Activated T-helper 1 cell treated with anti-CD3 and anti-CD28 coated beads, Interleukin-12 subunit alpha, Interleukin-12 subunit beta, Interleukin-2, Interleukin-4 antibody, amounts not matched to agents 30 ng/mL and 10 ng/mL and 1 ng/mL, durations not matched to agents 14 hours and 24 hours and 36 hours (primary cell): Measurements from ENCODE around the gene CERS1. TPM values are rescaled to one million over a fixed set of nuclear protein-coding genes. Genes with fewer than 3 reads are reported as not detected.
A peak's percentile ranks its signal among the peaks of the same experiment; 100 is the strongest.

Experiments
- DNase-seq: peaks from one replicate; pipeline ENCODE4 v3.0.0; 2021; ENCODE audit warnings: low spot score
- H3K27ac Mint-ChIP-seq: one replicate; pipeline ENCODE4 v1.8.0; 2021; ENCODE audit warnings: mild to moderate bottlenecking, mixed read lengths
- H3K27me3 Mint-ChIP-seq: one replicate; pipeline ENCODE4 v1.8.0; 2022; ENCODE audit warnings: mild to moderate bottlenecking, moderate library complexity, mixed read lengths; ENCODE audit not compliant: insufficient read depth
- H3K36me3 Mint-ChIP-seq: one replicate; pipeline ENCODE4 v1.8.0; 2021; ENCODE audit warnings: low read depth, mixed read lengths
- H3K4me1 Mint-ChIP-seq: one replicate; pipeline ENCODE4 v1.8.0; 2021; ENCODE audit warnings: low read depth, mixed read lengths
- H3K4me3 Mint-ChIP-seq: one replicate; pipeline ENCODE4 v1.8.0; 2021; ENCODE audit warnings: mild to moderate bottlenecking, moderate library complexity, mixed read lengths
- H3K9me3 Mint-ChIP-seq: one replicate; pipeline ENCODE4 v1.8.0; 2021; ENCODE audit warnings: mixed read lengths
- intact Hi-C: fragments of 100-400 bp; cut with micrococcal nuclease; formaldehyde crosslinking; loops from one replicate; pipeline ENCODE4 v1.15.1; 2024
- total RNA-seq: library from RNA; stranded (reverse); gene quantifications from 2 replicates; pipeline ENCODE4 v1.2.3, GENCODE V29; 2022

The CERS1 gene
- total RNA-seq, 1 donor from 2014 or later, result not detected

DNA sequence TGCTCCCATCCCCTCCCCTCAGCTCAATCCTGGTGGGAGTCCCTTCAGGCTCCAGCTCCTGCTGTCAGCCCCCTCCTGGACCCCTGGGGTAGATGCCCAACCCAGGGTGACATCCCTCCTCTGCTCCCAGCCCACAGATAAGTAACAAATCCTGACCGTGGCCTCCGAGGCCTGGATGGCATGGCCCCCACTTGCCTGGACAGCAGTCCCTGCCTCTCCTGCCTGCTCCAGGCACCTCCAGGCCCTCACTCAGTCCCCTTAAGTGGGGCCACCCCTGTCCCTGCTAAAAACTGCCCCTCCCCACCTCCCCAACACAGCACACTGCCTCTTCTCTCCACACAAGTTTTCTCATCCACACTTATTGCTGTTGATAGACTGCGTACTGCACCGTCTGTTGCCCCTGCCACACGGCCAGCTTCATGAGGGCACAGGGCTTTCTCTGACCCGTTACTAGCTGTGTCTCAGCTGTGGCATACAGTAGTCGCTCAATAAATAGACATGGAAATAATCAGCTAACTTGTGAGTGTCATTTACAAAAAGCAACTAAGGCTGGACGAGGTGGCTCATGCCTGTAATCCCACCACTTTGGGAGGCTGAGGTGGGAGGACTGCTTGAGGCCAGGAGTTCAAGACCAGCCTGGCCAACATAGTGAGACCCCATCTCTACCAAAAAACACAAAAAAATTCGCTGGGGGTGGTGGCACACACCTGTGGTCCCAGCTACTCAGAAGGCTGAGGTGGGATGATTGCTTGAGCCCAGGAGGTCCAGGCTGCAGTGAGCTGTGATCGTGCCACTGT lies 5.8 kb downstream of the CERS1 start:
- H3K36me3 Mint-ChIP-seq, result no peaks in the 10 kb centered on the region
- H3K27ac Mint-ChIP-seq, result no peak overlapping the region
- no peak overlapping the region for H3K4me3 Mint-ChIP-seq
- H3K9me3 Mint-ChIP-seq, result no peaks in the 10 kb centered on the region
- intact Hi-C loops, result no loop called here
- DNase-seq, result no peak
- no peaks in the 10 kb centered on the region for H3K4me1 Mint-ChIP-seq
- peaks cover 5% of the 10 kb centered on the region for H3K27me3 Mint-ChIP-seq

DNA sequence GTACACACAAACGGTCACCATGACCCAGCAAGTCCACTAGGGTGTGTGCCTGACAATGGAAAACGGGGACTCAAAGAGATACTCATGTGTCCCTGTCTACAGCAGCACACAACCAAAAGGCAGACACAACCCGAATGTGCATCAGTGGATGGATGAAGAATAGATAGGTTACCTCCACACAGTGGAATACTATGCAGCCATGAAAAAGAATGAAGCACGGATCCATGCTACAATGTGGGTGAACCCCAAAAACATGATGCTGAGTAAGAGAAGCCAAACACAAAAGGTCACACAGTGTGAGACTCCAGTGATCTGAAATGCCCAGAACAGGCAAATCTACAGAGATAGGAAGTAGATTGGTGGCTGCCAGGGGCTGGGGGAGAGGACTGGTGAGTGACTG lies 9.0 kb downstream of the CERS1 start:
- no peak for DNase-seq
- no peaks in the 10 kb centered on the region for H3K4me1 Mint-ChIP-seq
- H3K36me3 Mint-ChIP-seq, result no peaks in the 10 kb centered on the region
- intact Hi-C loops, result no loop called here
- H3K4me3 Mint-ChIP-seq, result no peak overlapping the region
- H3K27me3 Mint-ChIP-seq, result no peaks in the 10 kb centered on the region
- no peak overlapping the region for H3K27ac Mint-ChIP-seq
- no peaks in the 10 kb centered on the region for H3K9me3 Mint-ChIP-seq

DNA sequence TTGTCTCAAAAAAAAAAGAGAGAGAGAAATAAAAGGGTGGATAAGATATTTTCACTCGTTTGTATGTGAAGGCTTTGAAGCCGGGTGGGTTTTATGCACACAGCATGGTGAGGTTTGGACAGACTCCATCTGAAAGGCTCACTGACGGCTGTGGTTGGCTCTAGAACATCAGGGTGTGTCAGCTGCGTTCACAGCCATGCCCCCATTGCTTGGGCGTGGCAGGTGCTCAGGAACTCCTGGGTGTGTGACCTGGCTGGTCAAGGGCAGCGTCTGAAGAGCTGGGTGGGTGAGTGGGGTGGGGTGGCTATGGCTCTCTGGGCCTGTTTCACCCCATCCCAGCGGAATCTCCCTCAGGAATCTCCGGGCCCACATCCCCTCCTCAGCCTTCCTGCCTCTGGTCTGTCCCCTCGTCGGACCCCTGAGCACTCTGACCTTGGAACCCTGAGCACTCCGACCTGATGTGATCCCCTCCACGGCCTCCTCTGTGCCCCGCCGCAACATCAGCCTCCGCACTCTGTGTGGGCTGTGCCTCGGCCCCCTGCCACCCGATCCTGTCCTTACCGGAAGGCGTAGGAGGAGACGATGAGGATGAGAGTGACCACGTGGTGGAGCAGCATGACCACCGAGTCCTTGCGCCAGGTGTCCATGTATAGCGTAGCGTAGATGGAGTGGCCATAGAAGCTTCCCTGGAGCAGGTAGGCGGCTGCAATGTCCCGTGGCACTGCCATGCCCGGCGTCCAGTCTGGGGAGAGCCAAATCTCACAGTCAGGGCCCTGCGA lies 12.2 kb downstream of the CERS1 start:
- no peak overlapping the region for H3K27ac Mint-ChIP-seq
- H3K27me3 Mint-ChIP-seq, result no peaks in the 10 kb centered on the region
- DNase-seq, result no peak
- no peaks in the 10 kb centered on the region for H3K4me1 Mint-ChIP-seq
- H3K9me3 Mint-ChIP-seq, result no peaks in the 10 kb centered on the region
- H3K36me3 Mint-ChIP-seq, result no peaks in the 10 kb centered on the region
- H3K4me3 Mint-ChIP-seq, result no peak overlapping the region
- intact Hi-C loops, result no loop called here

DNA sequence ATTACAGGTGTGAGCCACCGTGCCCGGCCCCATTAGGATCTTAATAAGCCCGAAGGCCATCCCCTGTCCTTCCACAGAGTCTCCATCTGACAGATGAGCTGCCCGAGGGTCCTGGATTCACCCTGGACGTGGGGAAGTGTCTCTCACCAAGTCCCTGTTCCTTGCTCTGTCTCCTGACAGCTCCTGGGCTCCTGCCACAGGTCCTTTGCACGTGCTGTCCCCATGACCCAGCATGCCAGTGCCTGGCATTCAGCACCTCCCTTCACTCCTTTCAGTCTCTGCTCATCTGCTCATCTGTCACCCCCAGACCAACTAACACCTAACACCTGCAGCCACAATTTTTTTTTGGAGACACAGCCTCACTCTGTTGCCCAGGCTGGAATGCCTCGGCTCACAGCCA lies 14.5 kb downstream of the CERS1 start:
- intact Hi-C loops, result no loop called here
- Mint-ChIP-seq H3K4me3 (no peak overlapping the region), H3K4me1 (no peaks in the 10 kb centered on the region), H3K27ac (no peak overlapping the region), H3K27me3 (no peaks in the 10 kb centered on the region), H3K36me3 (no peaks in the 10 kb centered on the region), H3K9me3 (no peaks in the 10 kb centered on the region)
- DNase-seq, result no peak

DNA sequence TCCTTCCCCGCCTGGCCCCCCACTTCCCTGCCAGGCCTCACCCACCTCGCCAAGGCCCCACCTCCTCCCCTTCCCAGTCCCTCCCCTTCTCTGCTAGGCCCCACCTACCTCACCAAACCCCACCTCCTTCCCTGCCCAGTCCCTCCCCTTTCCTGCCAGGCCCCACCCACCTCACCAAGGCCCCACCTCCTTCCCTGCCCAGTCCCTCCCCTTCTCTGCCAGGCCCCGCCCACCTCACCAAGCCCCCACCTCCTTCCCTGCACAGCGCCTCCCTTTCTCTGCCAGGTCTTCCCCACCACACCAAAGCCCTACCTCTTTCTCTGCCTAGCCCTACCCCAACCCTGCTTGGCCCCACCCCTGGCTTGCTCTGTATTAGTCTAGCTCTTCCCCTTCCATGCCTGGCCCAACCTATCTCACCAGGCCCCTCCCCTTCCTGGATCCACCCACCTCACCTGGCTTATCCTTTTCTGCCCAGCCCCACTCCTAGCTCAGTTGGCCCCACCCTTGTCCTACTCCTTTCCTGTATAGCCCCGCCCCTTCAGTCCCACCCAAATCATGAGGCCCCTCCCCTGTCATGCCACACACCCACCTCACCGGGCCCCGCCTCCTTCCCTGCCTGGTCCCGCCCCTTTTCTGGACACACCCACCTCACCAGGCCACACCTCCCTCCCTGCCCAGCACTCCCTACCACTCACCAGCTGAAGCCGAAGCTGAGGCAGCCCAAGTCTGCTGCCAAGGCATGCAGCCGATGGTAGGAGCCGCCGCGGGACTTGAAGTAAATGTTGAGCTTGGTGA lies 16.2 kb downstream of the CERS1 start:
- intact Hi-C loops, result loop anchor here (1.0 kb wide), 1 partner anchor 53 kb away; no protein-coding TSS in a partner anchor
- no peak overlapping the region for H3K27ac Mint-ChIP-seq
- no peak overlapping the region for H3K4me3 Mint-ChIP-seq
- no peaks in the 10 kb centered on the region for H3K27me3 Mint-ChIP-seq
- DNase-seq, result peak; percentile 5
- no peaks in the 10 kb centered on the region for H3K36me3 Mint-ChIP-seq
- H3K4me1 Mint-ChIP-seq, result no peaks in the 10 kb centered on the region
- no peaks in the 10 kb centered on the region for H3K9me3 Mint-ChIP-seq

DNA sequence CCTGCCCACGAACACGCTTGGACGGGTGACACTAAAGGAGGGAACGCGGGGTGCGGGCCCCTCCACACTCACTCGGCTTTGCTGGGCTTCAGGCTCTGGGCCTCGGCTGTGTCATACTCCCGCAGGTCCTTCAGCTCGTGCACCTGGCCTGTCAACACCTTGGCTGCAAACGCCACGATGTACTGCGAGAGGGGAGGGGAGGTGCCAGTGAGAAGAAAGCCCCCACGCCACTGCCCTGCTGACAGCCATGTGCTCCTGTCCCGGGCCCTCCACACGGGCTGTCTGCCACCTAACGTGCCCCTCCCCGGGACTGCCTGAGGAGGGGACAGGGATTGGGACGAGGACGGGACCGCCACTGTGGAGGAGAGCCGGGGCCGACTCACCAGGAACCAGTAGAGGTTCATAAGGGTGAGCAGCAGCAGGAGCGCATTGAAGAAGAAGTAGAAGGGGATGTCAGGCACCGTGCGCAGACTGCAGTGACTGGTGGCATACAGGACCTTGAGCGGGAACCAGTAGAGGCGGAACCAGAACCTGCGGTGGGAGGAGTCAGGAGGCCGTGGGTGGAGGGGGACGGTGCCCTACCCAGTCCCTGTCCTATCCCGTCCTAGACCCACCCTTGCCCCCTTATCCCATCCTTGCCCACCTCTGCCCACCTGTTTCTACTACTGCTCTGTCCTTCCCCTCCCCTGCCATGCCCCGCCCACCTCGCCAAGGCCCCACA lies 16.9 kb downstream of the CERS1 start:
- Mint-ChIP-seq H3K4me3 (no peak overlapping the region), H3K36me3 (no peaks in the 10 kb centered on the region)

DNA sequence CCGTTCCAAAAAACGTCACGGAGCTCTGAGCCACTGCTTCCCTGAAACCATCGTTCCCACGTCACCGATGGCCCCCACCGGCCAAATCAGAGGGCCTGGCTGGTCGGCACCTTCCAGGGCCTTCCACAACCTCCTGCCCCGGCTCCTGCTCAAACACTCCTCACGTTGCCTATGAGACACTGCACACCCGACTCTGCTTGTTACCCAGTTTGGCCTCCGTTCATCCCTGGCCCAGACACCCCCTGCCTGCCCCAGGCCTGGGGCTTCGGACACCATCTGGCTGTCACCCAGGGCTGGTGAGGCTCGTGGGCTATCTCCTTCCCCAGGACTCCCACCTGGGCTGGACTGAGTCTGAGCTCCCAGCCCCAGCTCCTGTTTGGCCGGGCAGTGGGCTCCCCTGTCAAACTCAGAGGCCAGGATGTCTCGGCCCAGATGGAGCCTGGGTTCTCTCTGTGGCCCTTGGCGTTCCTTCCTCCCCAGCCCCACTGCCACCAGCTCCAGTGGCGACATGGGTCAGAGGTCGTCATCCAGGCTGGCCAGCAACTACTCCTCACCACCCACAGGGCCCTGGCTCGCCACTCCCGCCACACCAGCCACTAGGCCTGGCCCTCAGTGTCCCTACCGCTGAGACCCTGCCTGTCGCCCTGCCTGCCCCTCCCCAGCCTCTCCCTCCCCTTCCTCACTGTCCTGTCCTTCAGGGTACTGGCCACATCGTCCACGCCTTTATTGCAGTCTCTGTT lies 17.7 kb downstream of the CERS1 start:
- intact Hi-C loops, result no loop called here
- H3K4me3 Mint-ChIP-seq, result no peak overlapping the region
- H3K27ac Mint-ChIP-seq, result no peak overlapping the region
- H3K9me3 Mint-ChIP-seq, result no peaks in the 10 kb centered on the region
- no peak for DNase-seq
- no peaks in the 10 kb centered on the region for H3K4me1 Mint-ChIP-seq
- H3K27me3 Mint-ChIP-seq, result no peaks in the 10 kb centered on the region
- no peaks in the 10 kb centered on the region for H3K36me3 Mint-ChIP-seq

More for the DNA sequence above, 16.9 kb downstream of the CERS1 start:
- H3K27me3 Mint-ChIP-seq, result no peaks in the 10 kb centered on the region
- no peak overlapping the region for H3K27ac Mint-ChIP-seq
- H3K9me3 Mint-ChIP-seq, result no peaks in the 10 kb centered on the region
- intact Hi-C loops, result loop anchor here (1.0 kb wide), 1 partner anchor 53 kb away; no protein-coding TSS in a partner anchor
- no peak for DNase-seq
- no peaks in the 10 kb centered on the region for H3K4me1 Mint-ChIP-seq

DNA sequence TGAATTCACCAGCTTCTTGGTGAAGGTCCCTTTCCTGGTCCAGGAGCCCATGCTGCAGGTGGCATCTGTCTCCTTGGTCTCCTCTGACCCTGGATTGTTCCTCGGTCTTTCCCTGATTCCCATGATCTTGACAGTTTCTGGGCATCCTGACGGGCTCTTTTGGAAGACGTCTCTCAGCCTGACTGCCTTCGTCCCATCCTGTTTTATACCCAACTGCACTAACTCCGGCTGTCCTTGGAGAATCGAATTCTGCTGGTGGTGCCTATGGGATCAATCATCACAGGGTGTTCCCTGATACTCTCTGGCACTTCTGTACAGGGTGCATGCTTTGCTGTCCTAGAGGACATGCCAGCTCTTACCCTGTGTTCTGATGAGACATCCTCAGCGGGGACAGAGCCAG lies 19.1 kb downstream of the CERS1 start:
- peaks cover under 1% of the 10 kb centered on the region for H3K4me1 Mint-ChIP-seq
- intact Hi-C loops, result no loop called here
- no peak overlapping the region for H3K27ac Mint-ChIP-seq
- H3K9me3 Mint-ChIP-seq, result no peaks in the 10 kb centered on the region
- DNase-seq, result no peak
- H3K4me3 Mint-ChIP-seq, result no peak overlapping the region
- no peaks in the 10 kb centered on the region for H3K36me3 Mint-ChIP-seq
- no peaks in the 10 kb centered on the region for H3K27me3 Mint-ChIP-seq

DNA sequence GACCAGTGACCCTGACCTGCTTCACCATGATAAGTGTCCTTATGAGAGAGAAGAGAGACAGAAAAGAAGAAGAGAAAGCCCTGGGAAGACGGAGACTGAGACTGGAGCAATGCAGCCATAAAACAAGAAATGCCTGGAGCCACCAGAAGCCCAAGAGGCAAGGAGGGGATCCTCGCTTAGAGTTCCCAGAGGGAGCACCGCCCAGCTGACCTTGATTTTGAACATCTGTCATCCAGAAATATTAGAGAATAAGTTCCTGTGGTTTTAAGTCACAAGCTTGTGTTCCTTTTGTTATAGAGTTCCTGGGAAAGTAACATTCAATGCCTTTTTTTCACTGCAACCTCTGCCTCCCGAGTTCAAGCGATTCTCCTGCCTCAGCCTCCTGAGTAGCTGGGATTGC lies 20.2 kb downstream of the CERS1 start:
- H3K4me1 Mint-ChIP-seq, result peaks cover 5% of the 10 kb centered on the region
- peaks cover 3% of the 10 kb centered on the region for H3K27me3 Mint-ChIP-seq
- intact Hi-C loops, result no loop called here
- no peaks in the 10 kb centered on the region for H3K9me3 Mint-ChIP-seq
- no peak for DNase-seq
- no peak overlapping the region for H3K27ac Mint-ChIP-seq
- H3K36me3 Mint-ChIP-seq, result no peaks in the 10 kb centered on the region
- no peak overlapping the region for H3K4me3 Mint-ChIP-seq

DNA sequence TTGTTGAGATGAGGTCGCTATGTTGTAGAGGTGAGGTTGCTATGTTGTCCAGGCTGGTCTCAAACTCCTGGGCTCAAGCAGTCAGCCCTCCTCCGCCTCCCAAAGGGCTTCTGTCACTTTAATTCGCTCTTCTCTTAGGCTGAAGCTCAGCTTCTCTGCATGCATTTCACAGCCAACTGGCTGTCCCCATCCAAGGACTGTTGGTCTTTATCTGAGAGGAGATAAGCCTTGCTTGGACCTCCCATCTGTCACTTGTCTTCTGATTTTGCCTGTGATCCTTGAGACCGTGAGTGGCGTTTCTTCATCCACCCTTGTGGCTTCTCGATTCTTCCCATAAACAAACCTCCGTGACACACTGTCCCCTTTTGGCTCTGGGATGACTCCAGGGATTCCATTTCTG lies 24.4 kb downstream of the CERS1 start:
- no peak for DNase-seq
- Mint-ChIP-seq H3K4me1 (peaks cover 5% of the 10 kb centered on the region), H3K27me3 (peaks cover 3% of the 10 kb centered on the region), H3K27ac (no peak overlapping the region), H3K4me3 (no peak overlapping the region), H3K36me3 (peaks cover 10% of the 10 kb centered on the region), H3K9me3 (no peaks in the 10 kb centered on the region)
- intact Hi-C loops, result no loop called here

DNA sequence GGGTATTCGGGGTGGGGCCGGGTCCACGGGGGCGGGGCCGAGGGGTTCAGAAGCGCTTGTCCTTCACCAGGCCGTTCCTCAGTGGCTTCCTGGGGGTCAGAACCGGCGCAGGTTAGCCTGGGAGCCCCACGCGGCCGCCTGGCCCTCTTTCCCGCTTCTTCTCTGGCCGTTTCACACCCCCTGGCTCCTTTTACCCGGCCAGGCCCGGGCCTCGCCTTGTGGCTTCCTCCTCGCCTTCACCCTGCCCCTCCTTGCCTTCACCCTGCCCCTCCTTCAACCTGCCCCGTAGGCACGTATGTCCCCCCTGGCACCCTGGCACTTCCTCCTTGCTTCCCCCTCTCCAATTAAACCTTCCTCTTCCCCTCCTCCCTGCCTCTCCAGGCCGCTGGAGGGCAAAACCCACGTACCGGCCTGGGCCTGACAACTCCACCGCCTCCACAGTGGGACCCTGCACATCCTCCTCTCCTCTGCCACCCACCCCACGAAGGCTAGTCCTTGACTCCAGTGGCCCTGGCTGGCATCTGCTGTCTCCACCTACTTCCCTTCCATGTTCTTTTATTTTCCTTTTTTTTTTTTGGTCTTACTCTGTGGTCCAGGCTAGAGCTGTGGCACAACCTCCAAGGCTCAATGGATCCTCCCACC lies 25.3 kb downstream of the CERS1 start:
- peaks cover 3% of the 10 kb centered on the region for H3K27me3 Mint-ChIP-seq
- DNase-seq, result no peak
- H3K27ac Mint-ChIP-seq, result no peak overlapping the region
- H3K36me3 Mint-ChIP-seq, result peaks cover 13% of the 10 kb centered on the region
- peaks cover 5% of the 10 kb centered on the region for H3K4me1 Mint-ChIP-seq
- H3K9me3 Mint-ChIP-seq, result no peaks in the 10 kb centered on the region
- H3K4me3 Mint-ChIP-seq, result no peak overlapping the region
- intact Hi-C loops, result no loop called here
